ENCODE data around the gene GHRH.

GHRH gene

GRCh38 chr20:37260923-37261322, 691 bp downstream of the GHRH start:
- peak overlapping the region; percentile 18 for H2AFZ ChIP-seq (ENCODE audit: low read length)
- no peak overlapping the region for H3K14ac ChIP-seq (ENCODE audit: low read length)
- no peak overlapping the region for H2BK12ac ChIP-seq (ENCODE audit: low read length)
- H3K27ac ChIP-seq (replicated peaks; ENCODE audit: low read length): no peak overlapping the region
- H3K27me3 ChIP-seq (ENCODE audit: control insufficient read depth in 3 of 3, insufficient read depth in 3 of 3, low read depth in 1 of 3, low read length in 3 of 3): no peaks in the 10 kb centered on the region
- no peak overlapping the region for H3K23ac ChIP-seq (ENCODE audit: low read depth, low read length, poor library complexity)
- H2BK5ac ChIP-seq (ENCODE audit: low read length): peak overlapping the region; percentile 55
- no peak overlapping the region for H3K4me3 ChIP-seq (ENCODE audit: low read length in 2 of 2)
- no peak overlapping the region for H2BK120ac ChIP-seq (ENCODE audit: low read depth, low read length)
- no peaks in the 10 kb centered on the region for H3K79me1 ChIP-seq (ENCODE audit: low read depth, low read length)
- H3K4me1 ChIP-seq (ENCODE audit: control insufficient read depth in 2 of 2, insufficient read depth in 1 of 2, low read depth in 1 of 2, low read length in 2 of 2): peaks cover 14 to 32% of the 10 kb centered on the region in 2 donors
- H2BK15ac ChIP-seq (ENCODE audit: low read length): no peak overlapping the region
- H3K9me3 ChIP-seq (replicated peaks in 1 of 2; ENCODE audit: control insufficient read depth in 2 of 2, insufficient read depth in 1 of 2, low read depth in 1 of 2, low read length in 2 of 2): no peaks in the 10 kb centered on the region
- no peak for DNase-seq (ENCODE audit: low spot score)
- H2AK5ac ChIP-seq (ENCODE audit: low read depth, low read length): peak overlapping the region; percentile 30
- no peak overlapping the region for H4K91ac ChIP-seq (ENCODE audit: low read depth, low read length, poor library complexity)
- no peak overlapping the region for H3K4ac ChIP-seq (ENCODE audit: low read length)
- H3K36me3 ChIP-seq (replicated peaks in 1 of 2; ENCODE audit: control insufficient read depth in 2 of 2, insufficient read depth in 2 of 2, low read length in 2 of 2): no peaks in the 10 kb centered on the region
- no peak overlapping the region for H3K9ac ChIP-seq (ENCODE audit: low read depth, low read length, poor library complexity)
- WGBS, 2 donors (ENCODE audit: extremely low coverage in 2 of 2, insufficient read length in 2 of 2, insufficient replicate concordance in 1 of 2): no CpG with 5 or more reads among the region's 4 CpGs
- no peak overlapping the region for H3K4me2 ChIP-seq (ENCODE audit: insufficient read depth, low read length, poor library complexity, severe bottlenecking)
- peak overlapping the region; percentile 31 for H3K18ac ChIP-seq (ENCODE audit: low read length)
- no peak overlapping the region for H4K8ac ChIP-seq (ENCODE audit: low read depth, low read length)

- H3K27ac ChIP-seq (replicated peaks; ENCODE audit: low read length): peak overlapping the region; percentile 86
- DNase-seq (ENCODE audit: low spot score): no peak
- H2BK15ac ChIP-seq (ENCODE audit: low read length): no peak overlapping the region
- peak overlapping the region; percentile 29 for H2AK5ac ChIP-seq (ENCODE audit: low read depth, low read length)
- H3K4ac ChIP-seq (ENCODE audit: low read length): no peak overlapping the region
- WGBS, 2 donors (ENCODE audit: extremely low coverage in 2 of 2, insufficient read length in 2 of 2, insufficient replicate concordance in 1 of 2): no CpG with 5 or more reads among the region's 3 CpGs
- H2BK120ac ChIP-seq (ENCODE audit: low read depth, low read length): no peak overlapping the region
- H2BK12ac ChIP-seq (ENCODE audit: low read length): no peak overlapping the region
- H2BK5ac ChIP-seq (ENCODE audit: low read length): peak overlapping the region; percentile 83
- H3K9ac ChIP-seq (ENCODE audit: low read depth, low read length, poor library complexity): no peak overlapping the region
- no peak overlapping the region for H3K18ac ChIP-seq (ENCODE audit: low read length)
- H3K9me3 ChIP-seq (replicated peaks in 1 of 2; ENCODE audit: control insufficient read depth in 2 of 2, insufficient read depth in 1 of 2, low read depth in 1 of 2, low read length in 2 of 2): no peaks in the 10 kb centered on the region
- no peaks in the 10 kb centered on the region for H3K27me3 ChIP-seq (ENCODE audit: control insufficient read depth in 3 of 3, insufficient read depth in 3 of 3, low read depth in 1 of 3, low read length in 3 of 3)
- no peak overlapping the region for H4K91ac ChIP-seq (ENCODE audit: low read depth, low read length, poor library complexity)
- no peak overlapping the region for H3K4me3 ChIP-seq (ENCODE audit: low read length in 2 of 2)
- no peak overlapping the region for H3K23ac ChIP-seq (ENCODE audit: low read depth, low read length, poor library complexity)
- H2AFZ ChIP-seq (ENCODE audit: low read length): peak overlapping the region; percentile 83
- no peak overlapping the region for H3K4me2 ChIP-seq (ENCODE audit: insufficient read depth, low read length, poor library complexity, severe bottlenecking)
- H3K79me1 ChIP-seq (ENCODE audit: low read depth, low read length): no peaks in the 10 kb centered on the region
- H3K4me1 ChIP-seq (ENCODE audit: control insufficient read depth in 2 of 2, insufficient read depth in 1 of 2, low read depth in 1 of 2, low read length in 2 of 2): peaks cover 14 to 32% of the 10 kb centered on the region in 2 donors
- no peaks in the 10 kb centered on the region for H3K36me3 ChIP-seq (replicated peaks in 1 of 2; ENCODE audit: control insufficient read depth in 2 of 2, insufficient read depth in 2 of 2, low read length in 2 of 2)
- H3K14ac ChIP-seq (ENCODE audit: low read length): no peak overlapping the region
- no peak overlapping the region for H4K8ac ChIP-seq (ENCODE audit: low read depth, low read length)
Measured at GRCh38 chr20:37259865-37260264, 1.7 kb downstream of the GHRH start.

DNA sequence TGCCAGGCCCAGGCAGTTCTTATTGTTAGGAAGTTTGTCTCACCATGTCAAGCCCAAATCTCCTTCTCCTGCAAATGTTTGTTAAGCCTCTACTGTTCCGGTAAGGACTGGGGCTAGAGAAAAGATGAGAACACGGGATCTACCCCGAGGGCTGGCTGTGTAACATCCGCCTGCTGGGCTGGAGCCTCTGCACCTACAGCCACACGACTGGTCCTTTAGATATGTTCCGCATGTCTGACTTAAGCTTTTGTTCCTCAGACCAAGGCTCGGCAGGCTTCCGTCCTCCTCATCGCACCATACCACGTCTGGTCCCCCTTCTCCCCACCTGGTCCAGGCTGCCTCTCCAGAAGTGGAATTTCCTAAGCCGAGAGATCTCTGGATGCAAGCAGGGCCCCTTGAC, 2.6 kb downstream of the GHRH start:
- WGBS, 2 donors (ENCODE audit: extremely low coverage in 2 of 2, insufficient read length in 2 of 2, insufficient replicate concordance in 1 of 2): no CpG with 5 or more reads among the region's 11 CpGs
- Histone ChIP-seq H2BK5ac (ENCODE audit: low read length) (peak overlapping the region; percentile 83), H3K36me3 (replicated peaks in 1 of 2; ENCODE audit: control insufficient read depth in 2 of 2, insufficient read depth in 2 of 2, low read length in 2 of 2) (no peaks in the 10 kb centered on the region), H2BK120ac (ENCODE audit: low read depth, low read length) (peak overlapping the region; percentile 12), H3K4ac (ENCODE audit: low read length) (no peak overlapping the region), H2BK15ac (ENCODE audit: low read length) (no peak overlapping the region), H3K9ac (ENCODE audit: low read depth, low read length, poor library complexity) (no peak overlapping the region), H2AFZ (ENCODE audit: low read length) (peak overlapping the region; percentile 83), H3K18ac (ENCODE audit: low read length) (peak overlapping the region; percentile 73), H3K4me1 (ENCODE audit: control insufficient read depth in 2 of 2, insufficient read depth in 1 of 2, low read depth in 1 of 2, low read length in 2 of 2) (peaks cover 14 to 32% of the 10 kb centered on the region in 2 donors), H3K4me3 (ENCODE audit: low read length in 2 of 2) (no peak overlapping the region), H3K27me3 (ENCODE audit: control insufficient read depth in 3 of 3, insufficient read depth in 3 of 3, low read depth in 1 of 3, low read length in 3 of 3) (no peaks in the 10 kb centered on the region), H3K23ac (ENCODE audit: low read depth, low read length, poor library complexity) (no peak overlapping the region), H3K9me3 (replicated peaks in 1 of 2; ENCODE audit: control insufficient read depth in 2 of 2, insufficient read depth in 1 of 2, low read depth in 1 of 2, low read length in 2 of 2) (peaks cover 2 to 4% of the 10 kb centered on the region in 2 donors), H3K4me2 (ENCODE audit: insufficient read depth, low read length, poor library complexity, severe bottlenecking) (no peak overlapping the region), H2BK12ac (ENCODE audit: low read length) (no peak overlapping the region), H4K8ac (ENCODE audit: low read depth, low read length) (no peak overlapping the region), H2AK5ac (ENCODE audit: low read depth, low read length) (peak overlapping the region; percentile 29), H3K14ac (ENCODE audit: low read length) (no peak overlapping the region), H3K27ac (replicated peaks; ENCODE audit: low read length) (peak overlapping the region; percentile 86), H3K79me1 (ENCODE audit: low read depth, low read length) (no peaks in the 10 kb centered on the region), H4K91ac (ENCODE audit: low read depth, low read length, poor library complexity) (no peak overlapping the region)
- DNase-seq (ENCODE audit: low spot score): no peak

GRCh38 chr20:37257988-37258387, 3.6 kb downstream of the GHRH start:
- Histone ChIP-seq H4K91ac (ENCODE audit: low read depth, low read length, poor library complexity) (peak overlapping the region; percentile 31), H3K4me1 (ENCODE audit: control insufficient read depth in 2 of 2, insufficient read depth in 1 of 2, low read depth in 1 of 2, low read length in 2 of 2) (peaks cover 14 to 36% of the 10 kb centered on the region in 2 donors), H3K4ac (ENCODE audit: low read length) (no peak overlapping the region), H3K18ac (ENCODE audit: low read length) (peak overlapping the region; percentile 98), H2BK120ac (ENCODE audit: low read depth, low read length) (peak overlapping the region; percentile 99), H4K8ac (ENCODE audit: low read depth, low read length) (no peak overlapping the region), H3K14ac (ENCODE audit: low read length) (no peak overlapping the region), H2BK12ac (ENCODE audit: low read length) (peak overlapping the region; percentile 100), H3K4me3 (ENCODE audit: low read length in 2 of 2) (no peak overlapping the region), H3K9me3 (replicated peaks in 1 of 2; ENCODE audit: control insufficient read depth in 2 of 2, insufficient read depth in 1 of 2, low read depth in 1 of 2, low read length in 2 of 2) (peaks cover 2 to 4% of the 10 kb centered on the region in 2 donors), H3K27ac (replicated peaks; ENCODE audit: low read length) (peak overlapping the region; percentile 86), H2BK15ac (ENCODE audit: low read length) (peak overlapping the region; percentile 8), H3K9ac (ENCODE audit: low read depth, low read length, poor library complexity) (no peak overlapping the region), H3K4me2 (ENCODE audit: insufficient read depth, low read length, poor library complexity, severe bottlenecking) (no peak overlapping the region), H2AFZ (ENCODE audit: low read length) (peak overlapping the region; percentile 42), H3K36me3 (replicated peaks in 1 of 2; ENCODE audit: control insufficient read depth in 2 of 2, insufficient read depth in 2 of 2, low read length in 2 of 2) (no peaks in the 10 kb centered on the region), H3K23ac (ENCODE audit: low read depth, low read length, poor library complexity) (peak overlapping the region; percentile 82), H2AK5ac (ENCODE audit: low read depth, low read length) (peak overlapping the region; percentile 97), H2BK5ac (ENCODE audit: low read length) (peak overlapping the region; percentile 94), H3K27me3 (ENCODE audit: control insufficient read depth in 3 of 3, insufficient read depth in 3 of 3, low read depth in 1 of 3, low read length in 3 of 3) (no peaks in the 10 kb centered on the region), H3K79me1 (ENCODE audit: low read depth, low read length) (no peaks in the 10 kb centered on the region)
- no CpG with 5 or more reads among the region's 9 CpGs for WGBS, 2 donors (ENCODE audit: extremely low coverage in 2 of 2, insufficient read length in 2 of 2, insufficient replicate concordance in 1 of 2)
- no peak for DNase-seq (ENCODE audit: low spot score)
